T-helper 9 cell (primary cell): ENCODE data around the gene NEMF.
A peak's percentile ranks its signal among the peaks of the same experiment; 100 is the strongest.
"Not testable (repeated sequence)": the region's sequence is repeated elsewhere in the genome, so short reads cannot be mapped to it uniquely, and the experiment has no call there.

Experiments used
- DNase-seq: peaks from one replicate; pipeline ENCODE4 v3.0.0-alpha.2; 2020

The NEMF gene

GRCh38 chr14:49796025-49796424 is 56.6 kb downstream of the NEMF start:
- DNase-seq, result no peak

- no peak for DNase-seq
These were observed 60.0 kb downstream of the NEMF start for GRCh38 chr14:49792618-49793017.

GRCh38 chr14:49786315-49786714 is 66.3 kb downstream of the NEMF start:
- DNase-seq, result no peak

GRCh38 chr14:49783394-49784014 is 69.1 kb downstream of the NEMF start:
- no peak for DNase-seq

- not testable (repeated sequence) for DNase-seq
These were observed 71.5 kb downstream of the NEMF start for GRCh38 chr14:49781040-49781439.

- DNase-seq, result no peak
These were observed 74.2 kb downstream of the NEMF start for GRCh38 chr14:49778421-49778820.

GRCh38 chr14:49774106-49774505 is 78.5 kb downstream of the NEMF start:
- no peak for DNase-seq

- DNase-seq, result not testable (repeated sequence)
These were observed 80.9 kb downstream of the NEMF start for GRCh38 chr14:49771691-49772090.

GRCh38 chr14:49770212-49770817 is 82.3 kb downstream of the NEMF start:
- no peak for DNase-seq

- no peak for DNase-seq
These were observed 82.9 kb downstream of the NEMF start for GRCh38 chr14:49769581-49770211.

GRCh38 chr14:49769171-49769570 is 83.4 kb downstream of the NEMF start:
- DNase-seq, result no peak

- peak; percentile 56 for DNase-seq
These were observed 84.1 kb downstream of the NEMF start for GRCh38 chr14:49768301-49769121.

- peak; percentile 78 for DNase-seq
These were observed 84.9 kb downstream of the NEMF start, which contains the start of gene KLHDC2 for GRCh38 chr14:49767571-49768300. TSS of gene KLHDC2 (plus strand) at chr14:49768153. CDS start at chr14:49768469, 316 bp downstream.

GRCh38 chr14:49767270-49767570 is 85.4 kb downstream of the NEMF start:
- DNase-seq, result no peak

GRCh38 chr14:49766839-49767238 is 85.7 kb downstream of the NEMF start:
- DNase-seq, result no peak

- no peak for DNase-seq
These were observed 90.6 kb downstream of the NEMF start for GRCh38 chr14:49761839-49762551.

GRCh38 chr14:49755378-49755777 is 97.2 kb downstream of the NEMF start:
- DNase-seq, result no peak

GRCh38 chr14:49754570-49755097 is 98.0 kb downstream of the NEMF start:
- DNase-seq, result no peak

GRCh38 chr14:49746476-49746875 is 106.1 kb downstream of the NEMF start:
- DNase-seq, result not testable (repeated sequence)

- DNase-seq, result no peak
These were observed 107.4 kb downstream of the NEMF start for GRCh38 chr14:49745191-49745590.

GRCh38 chr14:49735669-49736068 is 116.9 kb downstream of the NEMF start:
- not testable (repeated sequence) for DNase-seq

GRCh38 chr14:49733836-49734235 is 118.8 kb downstream of the NEMF start:
- DNase-seq, result no peak
